HCT116 (cell line): ENCODE measurements around the gene FAM181A. TPM values are rescaled to one million over a fixed set of nuclear protein-coding genes. Genes with fewer than 3 reads are reported as not detected.

Experiments
- ATAC-seq: fragments of 200-7000 bp; cut with Tn5 transposase; 2 replicates; pipeline ENCODE4 v1.9.1; 2020; ENCODE audit warnings: mild to moderate bottlenecking, moderate library complexity
- BruUV-seq: library from RNA; stranded (reverse); fragments of 400-500 nt; replicated peaks from 2 replicates; lab custom pipeline; 2021; lab: Mats Ljungman, UMichigan
- CTCF ChIA-PET: fragments of 300-600 bp; sonication (Branson Sonifier 250); formaldehyde crosslinking; loops from one replicate; lab custom pipeline; 2021; ENCODE audit warnings: antibody characterized with exemption; lab: Charles Lee
- POLR2A ChIA-PET: fragments of 300-600, 350-600 bp; sonication (Branson Sonifier 250); formaldehyde crosslinking; loops from one replicate; lab custom pipeline; 2021; ENCODE audit warnings: antibody characterized with exemption; lab: Charles Lee
- RAD21 ChIA-PET, 2 experiments: fragments of 300-600 bp; sonication (Branson Sonifier 250); formaldehyde crosslinking; loops; one replicate each; lab custom pipeline; 2023; ENCODE audit warnings: low total read pairs in 2 of 2; ENCODE audit not compliant: uncharacterized antibody in 2 of 2, unreplicated experiment in 2 of 2, low non-redundant PET in 1 of 2; lab: Charles Lee
- DNase-seq: peaks from one replicate; pipeline ENCODE4 v3.0.0-alpha.2; 2010; ENCODE audit warnings: low read depth, low spot score
- H2AFZ ChIP-seq: fragments of 200-600 bp; shearing (Covaris generic), sonication (generic); 2 replicates; pipeline ENCODE4 v1.6.1; 2017; ENCODE audit warnings: low read depth, mixed run types, mixed read lengths, antibody characterized with exemption, low read length; ENCODE audit not compliant: poor library complexity, severe bottlenecking
- H3K27ac ChIP-seq: 2 replicates; pipeline ENCODE4 v1.5.1; 2012; ENCODE audit warnings: low read depth, low read length
- H3K27me3 ChIP-seq: fragments of 200-600 bp; sonication (generic); 2 replicates; pipeline ENCODE4 v1.6.1; 2016; ENCODE audit warnings: mixed run types, low read length, mixed read lengths; ENCODE audit not compliant: insufficient read depth
- H3K36me3 ChIP-seq, 2 experiments: fragments of 200-500 bp in 1 of 2; fragments of 200-600 bp in 1 of 2; sonication (Bioruptor generic) in 1 of 2; sonication (generic) in 1 of 2; 2 replicates each; pipeline versions ENCODE4 v1.5.1 to v1.6.1; 2014 to 2016; ENCODE audit warnings: low read length in 2 of 2, inconsistent platforms in 1 of 2, mixed read lengths in 1 of 2, mixed run types in 1 of 2; ENCODE audit not compliant: insufficient read depth in 2 of 2, control insufficient read depth in 1 of 2
- H3K4me1 ChIP-seq, 2 experiments: fragments of 200-600 bp in 1 of 2; sonication (generic) in 1 of 2; 2 replicates each; pipeline versions ENCODE4 v1.5.1 to v1.6.1; 2012 to 2017; ENCODE audit warnings: low read length in 2 of 2, inconsistent platforms in 1 of 2, mild to moderate bottlenecking in 1 of 2, mixed read lengths in 1 of 2, mixed run types in 1 of 2, moderate library complexity in 1 of 2; ENCODE audit not compliant: insufficient read depth in 2 of 2, control insufficient read depth in 1 of 2
- H3K4me2 ChIP-seq: fragments of 200-600 bp; sonication (generic); 2 replicates; pipeline ENCODE4 v1.6.1; 2017; ENCODE audit warnings: mixed run types, low read length, mixed read lengths
- H3K4me3 ChIP-seq, 2 experiments: fragments of 200-600 bp in 1 of 2; sonication (generic) in 1 of 2; replicated peaks in 1 of 2; 2 replicates each; pipeline ENCODE4 v1.5.1; 2011 to 2016; ENCODE audit warnings: low read length in 2 of 2, control low read depth in 1 of 2, low read depth in 1 of 2, mild to moderate bottlenecking in 1 of 2, mixed read lengths in 1 of 2, mixed run types in 1 of 2
- H3K79me2 ChIP-seq: fragments of 200-600 bp; sonication (generic); 2 replicates; pipeline ENCODE4 v1.6.1; 2017; ENCODE audit warnings: mild to moderate bottlenecking, mixed run types, low read length, moderate library complexity, mixed read lengths; ENCODE audit not compliant: insufficient read depth
- H3K9ac ChIP-seq: fragments of 200-600 bp; sonication (generic); 2 replicates; pipeline ENCODE4 v1.6.1; 2016; ENCODE audit warnings: low read length, mixed read lengths
- H3K9me2 ChIP-seq: fragments of 200-600 bp; sonication (generic), shearing (Covaris generic); 2 replicates; pipeline ENCODE4 v1.6.1; 2017; ENCODE audit warnings: mixed run types, mild to moderate bottlenecking, moderate library complexity; ENCODE audit not compliant: insufficient read depth
- H3K9me3 ChIP-seq, 2 experiments: fragments of 200-500 bp in 1 of 2; fragments of 200-600 bp in 1 of 2; sonication (Bioruptor generic) in 1 of 2; sonication (generic) in 1 of 2; 2 replicates each; pipeline ENCODE4 v1.6.1; 2014 to 2017; ENCODE audit warnings: low read length in 2 of 2, mixed read lengths in 2 of 2, inconsistent platforms in 1 of 2, low read depth in 1 of 2, mild to moderate bottlenecking in 1 of 2, mixed run types in 1 of 2, moderate library complexity in 1 of 2; ENCODE audit not compliant: control insufficient read depth in 1 of 2, insufficient read depth in 1 of 2
- H4K20me1 ChIP-seq: fragments of 200-600 bp; sonication (generic), shearing (Covaris generic); 2 replicates; pipeline ENCODE4 v1.6.1; 2017; ENCODE audit warnings: mixed run types, mild to moderate bottlenecking, moderate library complexity; ENCODE audit not compliant: insufficient read depth
- ATF3 ChIP-seq: IDR thresholded peaks from 2 replicates; pipeline ENCODE4 v1.6.1; 2012
- CEBPB ChIP-seq: IDR thresholded peaks from 2 replicates; pipeline ENCODE4 v1.6.1; 2012; ENCODE audit warnings: low read depth
- ELF1 ChIP-seq: IDR thresholded peaks from 2 replicates; pipeline ENCODE4 v1.6.1; 2012; ENCODE audit warnings: low read depth, borderline replicate concordance
- FOSL1 ChIP-seq: IDR thresholded peaks from 2 replicates; pipeline ENCODE4 v1.6.1; 2012; ENCODE audit warnings: low read depth
- MAX ChIP-seq: IDR thresholded peaks from 2 replicates; pipeline ENCODE4 v1.6.1; 2012
- REST ChIP-seq: IDR thresholded peaks from 2 replicates; pipeline ENCODE4 v1.6.1; 2012; ENCODE audit warnings: low read depth
- SIN3A ChIP-seq: IDR thresholded peaks from 2 replicates; pipeline ENCODE4 v1.6.1; 2012; ENCODE audit warnings: low read depth
- SRF ChIP-seq: IDR thresholded peaks from 2 replicates; pipeline ENCODE4 v1.6.1; 2012; ENCODE audit warnings: low read depth
- YY1 ChIP-seq: IDR thresholded peaks from 2 replicates; pipeline ENCODE4 v1.6.1; 2011; ENCODE audit warnings: low read length, low read depth, moderate library complexity, mild to moderate bottlenecking; ENCODE audit not compliant: insufficient replicate concordance; ENCODE audit errors: extremely low read depth
- intact Hi-C: fragments of 100-400 bp; cut with micrococcal nuclease; formaldehyde crosslinking; loops from 2 replicates; pipeline ENCODE4 v1.10.0; 2022
- total RNA-seq: library from RNA; stranded (reverse); gene quantifications from one replicate; pipeline ENCODE4 v1.2.1, GENCODE V29; 2021; ENCODE audit not compliant: unreplicated experiment

Gene FAM181A
- total RNA-seq, 1 experiment from 2014 or later = not detected

- Histone ChIP-seq H3K9me3 (no peaks in the 10 kb centered on the region), H3K27ac (no peak overlapping the region), H2AFZ (no peak overlapping the region), H4K20me1 (no peaks in the 10 kb centered on the region), H3K4me3 (no peak overlapping the region), H3K4me2 (peak overlapping the region; percentile 2; the same call in 1 of the 2 replicates), H3K4me1 (peaks cover 3 to 43% of the 10 kb centered on the region in 2 experiments), H3K36me3 (no peaks in the 10 kb centered on the region), H3K9ac (no peak overlapping the region), H3K9me2 (no peaks in the 10 kb centered on the region), H3K79me2 (no peaks in the 10 kb centered on the region), H3K27me3 (no peaks in the 10 kb centered on the region)
- intact Hi-C loops = no loop called here
- no peak for DNase-seq
- ChIA-PET RAD21 (no interaction called here), POLR2A (no interaction called here), CTCF (interaction anchor here (8.7 kb wide), 1 partner anchor 26 kb away, joined by 120 read pairs; no protein-coding TSS in a partner anchor)
- ATAC-seq = no peak
- no TSS peak for BruUV-seq
- TF ChIP-seq ATF3 (no peak), REST (no peak), YY1 (no peak), SRF (no peak), CEBPB (no peak), SIN3A (no peak), ELF1 (no peak), MAX (no peak), FOSL1 (no peak)
These were observed 38.2 kb downstream of the FAM181A start for GRCh38 chr14:93965287-93965821.
